ENCODE results near the gene KSR2.

The KSR2 gene

DNA sequence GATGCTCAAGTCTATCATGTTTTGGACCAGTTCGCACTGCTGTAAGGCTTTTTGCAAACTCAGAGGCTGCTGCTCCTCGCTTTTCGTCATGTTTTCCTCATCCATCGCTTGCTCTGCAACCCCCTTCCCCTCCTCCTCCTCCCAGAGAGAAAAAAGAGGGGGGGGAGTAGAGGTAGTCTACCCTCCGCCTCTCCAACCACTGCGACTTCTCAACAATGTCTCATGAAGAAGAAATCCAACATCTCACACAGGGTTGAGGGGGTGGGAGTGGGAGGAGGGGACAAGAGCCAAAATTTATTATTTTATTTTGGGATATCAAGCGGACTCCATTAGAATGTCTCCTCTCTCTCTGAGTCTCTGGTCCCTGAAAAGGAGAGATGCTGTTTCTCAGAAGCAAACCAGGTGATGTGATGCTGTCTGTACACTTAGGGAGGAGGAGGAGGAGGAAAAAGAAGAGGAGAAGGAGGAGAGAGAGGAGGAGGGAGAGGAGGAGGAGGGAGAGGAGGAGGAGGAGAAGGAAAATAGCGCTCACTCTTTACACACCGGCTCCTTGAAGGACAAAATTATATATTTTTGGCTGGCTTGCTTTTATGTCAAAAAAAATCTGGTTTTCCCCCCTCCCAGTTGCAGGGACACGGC is 520 bp downstream of the KSR2 start:
- no peak for DNase-seq (ENCODE audit: low read depth in 4 of 4, low spot score in 1 of 4)

DNA sequence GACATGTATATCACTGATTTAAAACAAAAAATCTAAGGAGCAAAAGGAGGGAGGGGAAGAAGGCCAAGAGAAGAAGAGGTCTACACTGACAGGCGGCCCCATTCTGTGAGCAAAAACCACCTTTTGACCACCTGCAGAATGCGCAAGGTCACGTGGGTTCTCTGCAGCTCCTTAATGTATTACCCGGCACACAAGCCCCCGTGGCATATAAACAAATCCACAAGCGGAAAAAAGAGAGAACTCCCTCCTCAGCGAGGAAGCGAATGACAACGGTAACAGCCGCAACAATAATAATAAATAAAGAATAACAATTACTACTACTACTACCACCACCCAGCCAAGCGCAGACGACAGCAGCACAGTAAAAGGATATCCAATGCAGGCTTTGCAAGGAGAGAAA is 1.3 kb downstream of the KSR2 start:
- no peak for DNase-seq (ENCODE audit: low read depth in 4 of 4, low spot score in 1 of 4)

DNA sequence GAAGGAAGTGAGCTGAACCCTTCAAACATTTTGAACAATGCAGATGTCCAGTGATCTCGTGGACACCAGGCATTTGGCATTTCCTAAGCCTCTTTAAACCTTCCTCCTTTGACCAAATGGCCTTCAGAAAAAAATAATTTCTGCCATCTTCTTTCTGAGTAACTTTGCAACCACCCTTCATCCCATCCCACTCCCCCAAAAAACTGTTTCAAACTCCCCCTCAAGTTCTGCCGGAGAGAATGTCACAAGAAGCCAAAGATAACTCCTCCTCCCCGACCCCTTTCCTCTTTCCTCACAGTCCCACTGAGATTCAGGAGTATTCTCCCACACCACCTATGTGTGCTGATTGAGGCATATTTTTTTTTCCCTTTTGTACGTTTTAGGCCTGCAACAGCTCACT is 1.7 kb downstream of the KSR2 start:
- DNase-seq (ENCODE audit: low read depth in 4 of 4, low spot score in 1 of 4): no peak

GRCh38 chr12:117966511-117966910 is 2.3 kb downstream of the KSR2 start:
- DNase-seq (ENCODE audit: low read depth in 4 of 4, low spot score in 1 of 4): no peak

- DNase-seq (ENCODE audit: low read depth in 4 of 4, low spot score in 1 of 4): no peak
Measured at GRCh38 chr12:117963836-117964235, 5.0 kb downstream of the KSR2 start.

GRCh38 chr12:117936722-117937484 is 31.9 kb downstream of the KSR2 start:
- no peak for DNase-seq (ENCODE audit: low read depth in 4 of 4, low spot score in 1 of 4)

DNA sequence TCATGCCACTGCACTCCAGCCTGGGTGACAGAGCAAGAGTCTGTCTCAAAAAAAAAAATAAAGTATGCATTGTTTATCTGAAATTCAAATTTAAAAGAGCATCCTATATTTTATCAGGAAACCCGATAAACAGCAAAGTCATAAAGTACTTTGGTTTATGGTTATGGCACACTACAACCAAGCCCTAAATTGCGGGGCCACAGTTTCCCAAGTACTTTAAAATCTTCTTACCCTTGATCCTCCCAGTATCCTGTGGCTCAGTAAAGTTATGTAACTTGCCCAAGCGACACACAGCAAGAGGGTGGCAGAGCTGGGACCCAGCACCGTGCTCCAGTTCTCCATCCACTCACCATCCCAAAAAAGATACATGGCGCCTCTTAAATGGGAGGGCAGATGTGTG is 35.2 kb downstream of the KSR2 start:
- DNase-seq (ENCODE audit: low read depth in 4 of 4, low spot score in 1 of 4): no peak

GRCh38 chr12:117926391-117926899 is 42.3 kb downstream of the KSR2 start:
- no peak for DNase-seq (ENCODE audit: low read depth in 4 of 4, low spot score in 1 of 4)

GRCh38 chr12:117921929-117922777 is 46.6 kb downstream of the KSR2 start:
- DNase-seq (ENCODE audit: low read depth in 4 of 4, low spot score in 1 of 4): no peak

DNA sequence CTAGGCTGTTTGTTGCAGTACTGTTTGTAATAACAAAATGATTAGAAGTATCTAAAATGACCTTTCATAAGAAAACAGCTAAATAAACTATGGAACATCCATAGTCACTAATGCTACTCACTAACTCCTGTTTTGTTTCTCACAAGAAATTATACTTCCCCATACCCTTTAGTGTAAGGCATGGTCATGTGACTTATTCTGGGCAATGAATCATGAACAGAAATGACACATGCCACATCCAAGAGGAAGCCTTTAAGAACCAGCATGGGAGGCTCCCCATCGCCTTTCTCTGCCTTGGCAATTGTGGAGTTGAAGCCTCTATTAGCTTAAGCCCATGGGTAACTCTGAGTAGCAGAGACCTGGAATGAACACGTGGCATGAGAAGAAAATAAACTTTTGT is 49.3 kb downstream of the KSR2 start:
- DNase-seq (ENCODE audit: low read depth in 4 of 4, low spot score in 1 of 4): no peak

DNA sequence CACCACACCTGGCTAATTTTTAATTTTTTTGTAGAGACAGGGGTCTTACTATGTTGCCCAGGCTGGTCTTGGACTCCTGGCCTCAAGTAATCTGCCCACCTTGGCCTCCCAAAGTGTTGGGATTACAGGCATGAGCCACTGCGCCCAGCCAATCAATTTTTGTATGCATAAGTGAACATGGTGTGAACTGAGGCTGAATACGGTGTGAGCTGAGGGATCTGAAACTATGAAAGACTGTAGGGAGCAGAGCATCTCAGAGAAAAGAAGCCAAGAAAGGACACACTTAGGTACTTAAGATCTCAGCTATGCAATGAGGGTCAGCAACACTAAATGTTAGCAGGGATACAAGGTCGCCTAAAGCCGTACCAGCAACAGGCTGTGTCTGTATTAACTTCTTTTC is 54.1 kb downstream of the KSR2 start:
- DNase-seq (ENCODE audit: low read depth in 4 of 4, low spot score in 1 of 4): no peak

DNA sequence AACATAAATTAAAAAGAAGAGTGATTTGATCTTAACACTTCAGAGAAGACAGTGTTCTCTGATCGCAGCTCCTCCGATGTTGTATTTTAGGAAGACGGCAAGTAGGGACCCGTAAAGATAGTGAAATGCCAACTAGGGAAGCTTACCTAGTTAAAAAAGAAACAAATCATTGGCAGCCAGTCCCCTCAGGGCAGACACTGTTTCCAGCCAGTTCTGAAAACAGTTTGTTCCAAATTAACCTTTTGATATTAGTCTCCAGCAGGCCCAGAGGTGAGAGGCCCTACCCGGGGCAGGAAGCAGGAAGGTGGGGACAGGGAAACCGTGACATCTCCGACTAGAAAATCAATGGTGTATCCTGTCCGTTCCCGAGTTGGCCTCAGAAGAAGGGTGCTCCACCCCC is 56.0 kb downstream of the KSR2 start:
- DNase-seq (ENCODE audit: low read depth in 4 of 4, low spot score in 1 of 4): no peak

GRCh38 chr12:117908411-117908810 is 60.4 kb downstream of the KSR2 start:
- DNase-seq (ENCODE audit: low read depth in 4 of 4, low spot score in 1 of 4): no peak

DNA sequence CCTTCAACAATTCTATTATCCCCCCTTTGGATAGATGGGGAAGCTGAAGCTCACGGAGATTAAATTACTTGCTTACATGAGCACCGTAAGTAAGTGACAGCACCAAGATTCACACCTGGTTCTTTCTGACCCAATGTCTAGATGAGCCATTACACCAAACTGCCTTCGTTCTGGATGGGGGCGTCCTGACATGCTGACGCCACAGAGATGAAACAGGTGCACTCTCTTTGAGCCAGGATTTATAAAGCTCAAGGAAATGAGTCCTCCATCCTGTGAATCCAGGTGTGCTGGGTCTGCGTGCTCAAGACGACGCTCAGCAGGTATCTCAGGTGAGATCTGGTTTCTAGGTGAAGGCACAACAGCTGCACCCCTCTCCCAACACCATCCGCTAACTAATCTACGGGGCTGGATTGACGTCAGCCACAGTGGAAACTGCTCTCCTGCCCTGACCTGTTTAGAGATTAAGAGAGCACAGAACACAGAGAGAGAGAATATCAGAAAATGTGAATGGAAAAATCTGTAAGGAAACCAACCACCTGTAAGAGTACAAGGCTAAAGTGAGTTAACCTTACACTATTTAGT is 61.6 kb downstream of the KSR2 start:
- no peak for DNase-seq (ENCODE audit: low read depth in 4 of 4, low spot score in 1 of 4)

DNA sequence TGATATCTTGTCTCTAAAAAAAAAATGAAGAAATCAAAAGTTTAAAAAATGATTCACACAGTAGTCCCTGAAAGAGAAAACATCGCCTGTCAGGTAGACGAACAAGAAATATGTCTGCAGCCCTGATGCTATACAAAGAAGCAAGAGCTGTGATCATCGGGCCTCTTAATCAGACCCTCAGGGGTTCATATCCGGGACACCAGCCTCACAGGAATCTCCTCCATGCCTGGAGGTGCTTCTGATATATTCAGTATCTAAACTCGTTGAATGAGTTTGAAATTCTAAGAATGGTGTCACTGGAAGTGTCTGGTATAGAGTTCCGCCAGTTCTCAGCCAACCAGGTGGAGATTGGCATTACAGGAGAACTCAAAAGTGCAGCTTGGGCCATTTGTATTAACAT is 64.7 kb downstream of the KSR2 start:
- no peak for DNase-seq (ENCODE audit: low read depth in 4 of 4, low spot score in 1 of 4)

- DNase-seq (ENCODE audit: low read depth in 4 of 4, low spot score in 1 of 4): no peak
Measured at GRCh38 chr12:117903110-117903840, 65.5 kb downstream of the KSR2 start.

DNA sequence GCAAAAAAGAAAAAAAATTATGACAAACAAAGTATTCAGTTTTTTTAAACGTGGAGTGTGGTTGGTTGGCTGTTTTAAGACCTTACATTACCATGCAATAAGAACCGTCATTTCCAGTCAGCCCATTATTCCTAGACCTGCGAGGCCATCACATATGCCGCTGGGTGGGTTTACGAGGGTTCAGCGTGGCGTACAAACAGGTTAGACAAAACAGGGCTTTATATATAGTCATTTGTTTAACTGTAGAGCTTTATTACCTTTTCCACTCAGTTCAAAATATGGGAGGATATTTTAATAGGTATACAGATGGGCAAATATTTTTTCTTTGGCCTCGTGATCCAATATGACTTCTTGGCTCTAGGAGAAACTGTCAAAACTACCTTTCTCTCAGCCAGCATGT is 67.2 kb downstream of the KSR2 start:
- DNase-seq (ENCODE audit: low read depth in 4 of 4, low spot score in 1 of 4): no peak

- DNase-seq (ENCODE audit: low read depth in 4 of 4, low spot score in 1 of 4): no peak
Measured at GRCh38 chr12:117900561-117900960, 68.2 kb downstream of the KSR2 start.

- DNase-seq (ENCODE audit: low read depth in 4 of 4, low spot score in 1 of 4): no peak
Measured at GRCh38 chr12:117897372-117898161, 71.2 kb downstream of the KSR2 start.

- no peak for DNase-seq (ENCODE audit: low read depth in 4 of 4, low spot score in 1 of 4)
Measured at GRCh38 chr12:117896009-117896408, 72.8 kb downstream of the KSR2 start.
